ENCODE measurements around the gene BORCS6. TPM values are rescaled to one million over a fixed set of nuclear protein-coding genes. Genes with fewer than 3 reads are reported as not detected.

BORCS6 gene
- total and polyA plus RNA-seq, 9 of the 15 experiments (the other 6 are each of a cell fraction or from before 2014, with no cell fraction given): 0.01 to 7.4 (median 2.3) TPM

GRCh38 chr17:8176197-8176940, 13.6 kb downstream of the BORCS6 start, which contains the start of gene TMEM107 (continued):
- TF ChIP-seq MXI1 (IDR thresholded peaks at IDR 0.05; ENCODE audit: low read depth, low read length) (peak; percentile 74), ZFX (CRISPR knock-in tag; IDR thresholded peaks at IDR 0.05) (peak; percentile 44)

- 5% methylated on average over 9 of the region's 11 CpGs for WGBS (ENCODE audit: insufficient coverage, low coverage, missing lambda C conversion rate)
- Histone ChIP-seq H3K36me3 (ENCODE audit: control insufficient read depth, insufficient read depth, low read length) (no peaks in the 10 kb centered on the region), H3K4me1 (replicated peaks in 1 of 2; ENCODE audit: control insufficient read depth in 2 of 2, insufficient read depth in 2 of 2, low read length in 2 of 2) (peaks cover 23 to 46% of the 10 kb centered on the region in 2 experiments; a peak in 4 of 5 replicates), H3K27me3 (ENCODE audit: control insufficient read depth in 2 of 2, insufficient read depth in 2 of 2, low read length in 2 of 2) (no peaks in the 10 kb centered on the region), H3K4me3 (peak overlapping the region; percentile 54), H4K20me1 (replicated peaks; ENCODE audit: control insufficient read depth, insufficient read depth, low read length) (no peaks in the 10 kb centered on the region; the same call in 1 of the 2 replicates), H2AFZ (ENCODE audit: low read depth, low read length) (peak overlapping the region; percentile 93), H3K79me2 (ENCODE audit: control insufficient read depth, insufficient read depth, low read length) (peaks cover 10% of the 10 kb centered on the region), H3K27ac (ENCODE audit: extremely low read depth, low read depth, low read length) (peak overlapping the region; percentile 78), H3K9me1 (ENCODE audit: control insufficient read depth, insufficient read depth, low read length) (no peaks in the 10 kb centered on the region), H3K9me3 (replicated peaks; ENCODE audit: control insufficient read depth, insufficient read depth, low read depth, low read length) (no peaks in the 10 kb centered on the region), H3K9ac (ENCODE audit: insufficient read depth in 1 of 2, low read depth in 2 of 2, low read length in 2 of 2) (peak overlapping the region; percentile 75 to 95), H3K4me2 (ENCODE audit: insufficient read depth, low read length) (peak overlapping the region; percentile 88)
- no peak for DNase-seq (ENCODE audit: extremely low read depth in 1 of 4, low spot score in 3 of 4)
- intact Hi-C loops (cut with micrococcal nuclease) (no loop called here), in situ Hi-C loops (cut with MboI) (no loop called here)
- no peak for FAIRE-seq
- POLR2A ChIA-PET: no interaction called here
- ATAC-seq: peak; percentile 22
- no TSS peak for BruUV-seq (replicated peaks)
- CTCF ChIA-PET (ENCODE audit: low intra/inter-chr PET ratio): no interaction called here
- 0 out of 2 replicates have a peak, but pooled peaks have one; percentile 27 for TF ChIP-seq SP1 (CRISPR knock-in tag; IDR thresholded peaks at IDR 0.05)
- TF ChIP-seq BRD9 (IDR thresholded peaks at IDR 0.05; ENCODE audit: low read depth, partially characterized antibody): peak; percentile 15
- TF ChIP-seq, protein P1, sequence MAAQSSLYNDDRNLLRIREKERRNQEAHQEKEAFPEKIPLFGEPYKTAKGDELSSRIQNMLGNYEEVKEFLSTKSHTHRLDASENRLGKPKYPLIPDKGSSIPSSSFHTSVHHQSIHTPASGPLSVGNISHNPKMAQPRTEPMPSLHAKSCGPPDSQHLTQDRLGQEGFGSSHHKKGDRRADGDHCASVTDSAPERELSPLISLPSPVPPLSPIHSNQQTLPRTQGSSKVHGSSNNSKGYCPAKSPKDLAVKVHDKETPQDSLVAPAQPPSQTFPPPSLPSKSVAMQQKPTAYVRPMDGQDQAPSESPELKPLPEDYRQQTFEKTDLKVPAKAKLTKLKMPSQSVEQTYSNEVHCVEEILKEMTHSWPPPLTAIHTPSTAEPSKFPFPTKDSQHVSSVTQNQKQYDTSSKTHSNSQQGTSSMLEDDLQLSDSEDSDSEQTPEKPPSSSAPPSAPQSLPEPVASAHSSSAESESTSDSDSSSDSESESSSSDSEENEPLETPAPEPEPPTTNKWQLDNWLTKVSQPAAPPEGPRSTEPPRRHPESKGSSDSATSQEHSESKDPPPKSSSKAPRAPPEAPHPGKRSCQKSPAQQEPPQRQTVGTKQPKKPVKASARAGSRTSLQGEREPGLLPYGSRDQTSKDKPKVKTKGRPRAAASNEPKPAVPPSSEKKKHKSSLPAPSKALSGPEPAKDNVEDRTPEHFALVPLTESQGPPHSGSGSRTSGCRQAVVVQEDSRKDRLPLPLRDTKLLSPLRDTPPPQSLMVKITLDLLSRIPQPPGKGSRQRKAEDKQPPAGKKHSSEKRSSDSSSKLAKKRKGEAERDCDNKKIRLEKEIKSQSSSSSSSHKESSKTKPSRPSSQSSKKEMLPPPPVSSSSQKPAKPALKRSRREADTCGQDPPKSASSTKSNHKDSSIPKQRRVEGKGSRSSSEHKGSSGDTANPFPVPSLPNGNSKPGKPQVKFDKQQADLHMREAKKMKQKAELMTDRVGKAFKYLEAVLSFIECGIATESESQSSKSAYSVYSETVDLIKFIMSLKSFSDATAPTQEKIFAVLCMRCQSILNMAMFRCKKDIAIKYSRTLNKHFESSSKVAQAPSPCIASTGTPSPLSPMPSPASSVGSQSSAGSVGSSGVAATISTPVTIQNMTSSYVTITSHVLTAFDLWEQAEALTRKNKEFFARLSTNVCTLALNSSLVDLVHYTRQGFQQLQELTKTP (IDR thresholded peaks at IDR 0.05; ENCODE audit: low read depth in 1 of 2, partially characterized antibody in 2 of 2): no peak
- TF ChIP-seq PRDM10 (IDR thresholded peaks at IDR 0.05; ENCODE audit: partially characterized antibody): peak; percentile 91
- TF ChIP-seq DLX4 (CRISPR knock-in tag; IDR thresholded peaks at IDR 0.05): no peak
- TF ChIP-seq TAF9B (IDR thresholded peaks at IDR 0.05; ENCODE audit: partially characterized antibody): no peak
These were observed 14.2 kb downstream of the BORCS6 start for GRCh38 chr17:8175795-8176196.
